HepG2 (cell line): ENCODE data around the gene PSORS1C1. TPM values are rescaled to one million over a fixed set of nuclear protein-coding genes. Genes with fewer than 3 reads are reported as not detected.

ENCODE experiments used
- ATF5 ChIP-seq: sonication (generic); formaldehyde crosslinking; IDR thresholded peaks from 2 replicates; pipeline ENCODE4 v1.4.0; 2020; ENCODE audit warnings: mild to moderate bottlenecking, low read depth, missing genetic modification reagents
- ATF7-NPFF ChIP-seq: sonication (generic); formaldehyde crosslinking; IDR thresholded peaks from 2 replicates; pipeline ENCODE4 v1.8.1; 2023; ENCODE audit warnings: mild to moderate bottlenecking, low read depth, missing genetic modification reagents, moderate library complexity
- BCL3 ChIP-seq: sonication (generic); formaldehyde crosslinking; IDR thresholded peaks from 2 replicates; pipeline ENCODE4 v1.5.1; 2020; ENCODE audit warnings: mild to moderate bottlenecking, missing genetic modification reagents, moderate library complexity
- FOSL1 ChIP-seq: sonication (generic); formaldehyde crosslinking; IDR thresholded peaks from 2 replicates; pipeline ENCODE4 v1.9.0; 2021; ENCODE audit warnings: missing genetic modification reagents, borderline replicate concordance
- GATAD1 ChIP-seq: IDR thresholded peaks from 2 replicates; pipeline ENCODE4 v1.6.1; 2016; ENCODE audit warnings: missing genetic modification reagents, missing compliant biosample characterization
- GATAD2A ChIP-seq: IDR thresholded peaks from 2 replicates; pipeline ENCODE4 v1.6.1; 2016
- HNF4A ChIP-seq: sonication (generic); formaldehyde crosslinking; IDR thresholded peaks from 2 replicates; pipeline ENCODE4 v1.4.0; 2020; ENCODE audit warnings: missing genetic modification reagents
- KDM4B ChIP-seq: sonication (generic); formaldehyde crosslinking; IDR thresholded peaks from 2 replicates; pipeline ENCODE4 v1.4.0; 2020; ENCODE audit warnings: missing genetic modification reagents
- KLF6 ChIP-seq: IDR thresholded peaks from 2 replicates; pipeline ENCODE4 v1.8.0; 2016; ENCODE audit warnings: missing biosample characterization, missing genetic modification reagents
- MED1 ChIP-seq: sonication (generic); formaldehyde crosslinking; IDR thresholded peaks from 2 replicates; pipeline ENCODE4 v1.4.0; 2020; ENCODE audit warnings: missing genetic modification reagents
- MIXL1 ChIP-seq: IDR thresholded peaks from 2 replicates; pipeline ENCODE4 v1.6.1; 2016
- MLX ChIP-seq: IDR thresholded peaks from 2 replicates; pipeline ENCODE4 v1.6.1; 2016
- MXD4 ChIP-seq: IDR thresholded peaks from 2 replicates; pipeline ENCODE4 v1.6.1; 2016; ENCODE audit warnings: mild to moderate bottlenecking, missing biosample characterization, missing genetic modification reagents
- PCBP1 ChIP-seq: fragments of 200-400 bp; formaldehyde crosslinking; IDR thresholded peaks from 2 replicates; pipeline ENCODE4 v1.6.1; 2017; ENCODE audit warnings: mild to moderate bottlenecking, low read depth, low read length, borderline replicate concordance
- SMAD9 ChIP-seq: sonication (generic); formaldehyde crosslinking; IDR thresholded peaks from 2 replicates; pipeline ENCODE4 v1.5.1; 2020; ENCODE audit warnings: mild to moderate bottlenecking, missing genetic modification reagents
- YY1 ChIP-seq: IDR thresholded peaks from 2 replicates; pipeline ENCODE4 v1.6.1; 2011; ENCODE audit warnings: low read length, low read depth, moderate library complexity, mild to moderate bottlenecking; ENCODE audit not compliant: insufficient read depth, insufficient replicate concordance
- ZBTB7B ChIP-seq: sonication (generic); formaldehyde crosslinking; IDR thresholded peaks from 2 replicates; pipeline ENCODE4 v1.4.0; 2020; ENCODE audit warnings: missing genetic modification reagents
- ZNF10 ChIP-seq: sonication (generic); formaldehyde crosslinking; IDR thresholded peaks from 2 replicates; pipeline ENCODE4 v1.4.0; 2020; ENCODE audit warnings: mild to moderate bottlenecking, low read depth, missing genetic modification reagents, borderline replicate concordance
- ZNF232 ChIP-seq: sonication (generic); formaldehyde crosslinking; IDR thresholded peaks from 2 replicates; pipeline ENCODE4 v1.4.0; 2020; ENCODE audit warnings: missing genetic modification reagents, borderline replicate concordance
- ZNF256 ChIP-seq: sonication (generic); formaldehyde crosslinking; conservative IDR thresholded peaks from 2 replicates; pipeline ENCODE4 v1.4.0; 2020; ENCODE audit warnings: missing genetic modification reagents
- ZNF275 ChIP-seq: sonication (generic); formaldehyde crosslinking; IDR thresholded peaks from 2 replicates; pipeline ENCODE4 v1.8.0; 2022; ENCODE audit warnings: missing genetic modification reagents, mild to moderate bottlenecking, inconsistent platforms, borderline replicate concordance
- ZNF550 ChIP-seq: sonication (generic); formaldehyde crosslinking; IDR thresholded peaks from 2 replicates; pipeline ENCODE4 v1.4.0; 2020; ENCODE audit warnings: mild to moderate bottlenecking, missing genetic modification reagents, borderline replicate concordance
- ZNF557 ChIP-seq: sonication (generic); formaldehyde crosslinking; IDR thresholded peaks from 2 replicates; pipeline ENCODE4 v1.4.0; 2020; ENCODE audit warnings: missing genetic modification reagents
- ZNF569 ChIP-seq: sonication (generic); formaldehyde crosslinking; IDR thresholded peaks from 2 replicates; pipeline ENCODE4 v1.5.0; 2020; ENCODE audit warnings: mild to moderate bottlenecking, missing genetic modification reagents, moderate library complexity, borderline replicate concordance
- ZNF644 ChIP-seq: IDR thresholded peaks from 2 replicates; pipeline ENCODE4 v1.6.1; 2016; ENCODE audit warnings: low read depth
- ZNF703 ChIP-seq: sonication (generic); formaldehyde crosslinking; IDR thresholded peaks from 2 replicates; pipeline ENCODE4 v1.5.1; 2020; ENCODE audit warnings: missing genetic modification reagents, mild to moderate bottlenecking, moderate library complexity, borderline replicate concordance
- ZNF713 ChIP-seq: sonication (generic); formaldehyde crosslinking; IDR thresholded peaks from 2 replicates; pipeline ENCODE4 v1.4.0; 2020; ENCODE audit warnings: mild to moderate bottlenecking, missing genetic modification reagents
- ZNF747 ChIP-seq: sonication (generic); formaldehyde crosslinking; IDR thresholded peaks from 2 replicates; pipeline ENCODE4 v1.8.1; 2023; ENCODE audit warnings: missing genetic modification reagents, mild to moderate bottlenecking, borderline replicate concordance
- ZSCAN25 ChIP-seq: sonication (generic); formaldehyde crosslinking; IDR thresholded peaks from 2 replicates; pipeline ENCODE4 v1.8.0; 2022; ENCODE audit warnings: mild to moderate bottlenecking, missing genetic modification reagents
- polyA plus RNA-seq, 8 experiments: library from polyadenylated mRNA; depleted of rRNA in 3 of 8; stranded (reverse) in 7 of 8; unstranded in 1 of 8; fragments of >200 nt; fragmentation: Illumina TruSeq in 4 of 8; extraction: Trizol in 4 of 8; gene quantifications; 2 replicates each; pipeline versions ENCODE4 v1.2.1 to v1.2.3, GENCODE V29; 2011 to 2016; ENCODE audit warnings: low read depth in 4 of 8, missing spikeins in 1 of 8, mixed read lengths in 1 of 8; ENCODE audit not compliant: insufficient read depth in 1 of 8
- total RNA-seq, 5 experiments: library from RNA; depleted of rRNA; stranded (reverse); fragments of >200 nt; fragmentation: Illumina TruSeq; extraction: Trizol; gene quantifications; 2 replicates each; pipeline ENCODE4 v1.2.3, GENCODE V29; 2016; ENCODE audit warnings: low read depth in 1 of 5

The PSORS1C1 gene
- total and polyA plus RNA-seq, 2 of the 13 experiments (the other 11 are each of a cell fraction or from before 2014, with no cell fraction given) = 0.01 to 0.02 TPM

- no peak for TF ChIP-seq ATF5 (CRISPR knock-in tag)
- TF ChIP-seq ZBTB7B (CRISPR knock-in tag) = peak; percentile 67
- TF ChIP-seq KDM4B (CRISPR knock-in tag) = no peak; the same call in 1 of the 2 replicates
- peak; percentile 79 for TF ChIP-seq GATAD2A (CRISPR knock-in tag)
- TF ChIP-seq ZNF256 (CRISPR knock-in tag) = peak; percentile 97
- TF ChIP-seq ZNF703 (CRISPR knock-in tag) = no peak
- TF ChIP-seq YY1 = peak; percentile 62
- TF ChIP-seq ZNF569 (CRISPR knock-in tag) = no peak
- peak; percentile 31; the same call in 1 of the 2 replicates for TF ChIP-seq GATAD1
- no peak for TF ChIP-seq ZNF713
- no peak for TF ChIP-seq ZSCAN25 (CRISPR knock-in tag)
- TF ChIP-seq ZNF275 (CRISPR knock-in tag) = no peak
- peak; percentile 66; the same call in 1 of the 2 replicates for TF ChIP-seq KLF6 (CRISPR knock-in tag)
- 0 out of 2 replicates have a peak, but pooled peaks have one; percentile 9 for TF ChIP-seq ZNF550
- peak; percentile 72; the same call in 1 of the 2 replicates for TF ChIP-seq BCL3 (CRISPR knock-in tag)
- no peak for TF ChIP-seq SMAD9 (CRISPR knock-in tag)
- TF ChIP-seq PCBP1 = no peak
- no peak for TF ChIP-seq FOSL1 (CRISPR knock-in tag)
- peak; percentile 70; the same call in 1 of the 2 replicates for TF ChIP-seq MED1
- TF ChIP-seq ZNF10 (CRISPR knock-in tag) = no peak
- no peak for TF ChIP-seq MIXL1 (CRISPR knock-in tag)
- peak; percentile 51; the same call in 1 of the 2 replicates for TF ChIP-seq ZNF747
- TF ChIP-seq ATF7-NPFF (CRISPR knock-in tag) = peak; percentile 32; the same call in 1 of the 2 replicates
- TF ChIP-seq HNF4A = peak; percentile 88
- no peak; the same call in 1 of the 2 replicates for TF ChIP-seq ZNF644 (CRISPR knock-in tag)
- TF ChIP-seq ZNF232 (CRISPR knock-in tag) = no peak
- TF ChIP-seq MXD4 (CRISPR knock-in tag) = no peak
- peak; percentile 34; the same call in 1 of the 2 replicates for TF ChIP-seq MLX (CRISPR knock-in tag)
- no peak for TF ChIP-seq ZNF557 (CRISPR knock-in tag)
These were observed 71.6 kb downstream of the PSORS1C1 start (continued) for GRCh38 chr6:31186052-31186734.
